Measurements from ENCODE around the gene PTPRT. TPM values are rescaled to one million over a fixed set of nuclear protein-coding genes. Genes with fewer than 3 reads are reported as not detected.

PTPRT gene
- total RNA-seq, 1 donor from 2014 or later, result not detected

DNA sequence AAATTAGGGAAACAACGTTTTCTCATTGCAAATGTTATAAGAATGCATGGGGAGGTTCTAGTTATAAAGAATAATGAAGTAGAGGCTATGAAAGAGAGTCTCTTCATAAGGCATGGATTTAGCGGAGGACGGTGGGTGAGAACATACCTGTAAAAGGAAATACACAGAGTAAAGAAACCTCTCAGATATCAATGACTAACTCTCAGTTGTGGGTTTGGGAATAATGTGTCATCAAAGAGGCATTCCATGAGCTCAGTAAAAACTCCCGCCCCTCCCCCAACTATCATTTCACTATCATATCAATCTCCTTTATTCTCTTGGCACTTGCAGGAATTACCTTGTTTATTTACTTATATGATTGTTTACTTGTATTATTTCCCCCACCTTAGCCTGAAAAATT, 695.4 kb downstream of the PTPRT start:
- intact Hi-C loops (cut with DNase I), result no loop called here
- no peak for DNase-seq (ENCODE audit: extremely low spot score in 2 of 2)
- Histone ChIP-seq H3K27me3 (no peaks in the 10 kb centered on the region), H3K4me1 (no peaks in the 10 kb centered on the region), H3K36me3 (no peaks in the 10 kb centered on the region), H3K4me3 (no peak overlapping the region), H3K9me3 (no peaks in the 10 kb centered on the region), H3K27ac (no peak overlapping the region)
- TF ChIP-seq, protein P1, sequence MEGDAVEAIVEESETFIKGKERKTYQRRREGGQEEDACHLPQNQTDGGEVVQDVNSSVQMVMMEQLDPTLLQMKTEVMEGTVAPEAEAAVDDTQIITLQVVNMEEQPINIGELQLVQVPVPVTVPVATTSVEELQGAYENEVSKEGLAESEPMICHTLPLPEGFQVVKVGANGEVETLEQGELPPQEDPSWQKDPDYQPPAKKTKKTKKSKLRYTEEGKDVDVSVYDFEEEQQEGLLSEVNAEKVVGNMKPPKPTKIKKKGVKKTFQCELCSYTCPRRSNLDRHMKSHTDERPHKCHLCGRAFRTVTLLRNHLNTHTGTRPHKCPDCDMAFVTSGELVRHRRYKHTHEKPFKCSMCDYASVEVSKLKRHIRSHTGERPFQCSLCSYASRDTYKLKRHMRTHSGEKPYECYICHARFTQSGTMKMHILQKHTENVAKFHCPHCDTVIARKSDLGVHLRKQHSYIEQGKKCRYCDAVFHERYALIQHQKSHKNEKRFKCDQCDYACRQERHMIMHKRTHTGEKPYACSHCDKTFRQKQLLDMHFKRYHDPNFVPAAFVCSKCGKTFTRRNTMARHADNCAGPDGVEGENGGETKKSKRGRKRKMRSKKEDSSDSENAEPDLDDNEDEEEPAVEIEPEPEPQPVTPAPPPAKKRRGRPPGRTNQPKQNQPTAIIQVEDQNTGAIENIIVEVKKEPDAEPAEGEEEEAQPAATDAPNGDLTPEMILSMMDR (IDR thresholded peaks at IDR 0.05), result no peak
- no peak for TF ChIP-seq POLR2A (IDR thresholded peaks at IDR 0.05)
- no peak for TF ChIP-seq POLR2AphosphoS5 (IDR thresholded peaks at IDR 0.05; ENCODE audit: insufficient read depth in 1 of 2, low read depth in 1 of 2)

DNA sequence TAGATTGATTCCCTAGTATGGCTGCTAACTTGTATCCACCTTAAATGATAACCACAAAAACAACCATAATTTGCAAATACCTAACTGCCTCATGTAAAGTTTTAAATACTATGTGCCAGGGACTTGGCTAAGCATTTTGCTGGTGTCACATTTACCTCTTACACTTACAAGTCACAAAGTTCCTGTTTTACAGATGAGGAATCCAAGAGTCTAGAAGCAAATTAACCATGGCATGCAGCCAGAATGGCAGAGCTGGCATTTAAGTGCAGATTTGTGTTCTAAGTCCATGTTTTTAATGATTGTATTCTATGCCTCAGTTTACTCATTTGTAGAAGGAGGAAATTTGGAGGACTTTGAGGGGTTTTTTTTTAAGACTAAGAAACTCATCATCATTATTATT, 696.7 kb downstream of the PTPRT start:
- TF ChIP-seq POLR2AphosphoS5 (IDR thresholded peaks at IDR 0.05; ENCODE audit: insufficient read depth in 1 of 2, low read depth in 1 of 2) (no peak), POLR2A (IDR thresholded peaks at IDR 0.05) (no peak)
- TF ChIP-seq, protein P1 (IDR thresholded peaks at IDR 0.05), result no peak

DNA sequence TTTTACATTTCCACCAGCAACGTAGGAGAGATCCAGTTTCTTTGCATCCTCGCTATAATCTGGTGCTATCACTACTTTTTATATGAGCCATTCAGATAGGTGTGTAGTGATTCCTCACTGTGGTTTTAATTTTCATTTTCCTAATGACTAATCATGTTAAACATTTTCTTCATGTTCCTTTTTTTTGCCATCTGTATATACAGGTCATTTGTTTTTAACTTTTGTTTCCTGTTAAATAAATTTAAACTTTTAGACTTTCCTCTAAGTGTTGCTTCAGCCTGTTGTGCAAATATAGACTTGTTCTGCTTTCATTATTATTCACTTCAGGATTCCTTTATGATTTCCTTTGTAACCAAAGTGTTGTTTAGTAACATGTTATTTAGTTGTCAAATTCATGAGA, 697.4 kb downstream of the PTPRT start:
- no peak overlapping the region for H3K27ac ChIP-seq
- H3K4me3 ChIP-seq, result no peak overlapping the region
- no peaks in the 10 kb centered on the region for H3K27me3 ChIP-seq
- no peak for TF ChIP-seq POLR2AphosphoS5 (IDR thresholded peaks at IDR 0.05; ENCODE audit: insufficient read depth in 1 of 2, low read depth in 1 of 2)
- TF ChIP-seq POLR2A (IDR thresholded peaks at IDR 0.05), result no peak
- TF ChIP-seq, protein P1 (IDR thresholded peaks at IDR 0.05), result no peak
- DNase-seq (ENCODE audit: extremely low spot score in 2 of 2), result no peak
- intact Hi-C loops (cut with DNase I), result no loop called here
- H3K9me3 ChIP-seq, result no peaks in the 10 kb centered on the region
- H3K36me3 ChIP-seq, result no peaks in the 10 kb centered on the region
- H3K4me1 ChIP-seq, result no peaks in the 10 kb centered on the region

More for the DNA sequence above, 696.7 kb downstream of the PTPRT start:
- intact Hi-C loops (cut with DNase I), result no loop called here
- H3K4me1 ChIP-seq, result no peaks in the 10 kb centered on the region
- no peak overlapping the region for H3K27ac ChIP-seq
- H3K9me3 ChIP-seq, result no peaks in the 10 kb centered on the region
- no peaks in the 10 kb centered on the region for H3K27me3 ChIP-seq
- no peak overlapping the region for H3K4me3 ChIP-seq
- no peak for DNase-seq (ENCODE audit: extremely low spot score in 2 of 2)
- no peaks in the 10 kb centered on the region for H3K36me3 ChIP-seq

DNA sequence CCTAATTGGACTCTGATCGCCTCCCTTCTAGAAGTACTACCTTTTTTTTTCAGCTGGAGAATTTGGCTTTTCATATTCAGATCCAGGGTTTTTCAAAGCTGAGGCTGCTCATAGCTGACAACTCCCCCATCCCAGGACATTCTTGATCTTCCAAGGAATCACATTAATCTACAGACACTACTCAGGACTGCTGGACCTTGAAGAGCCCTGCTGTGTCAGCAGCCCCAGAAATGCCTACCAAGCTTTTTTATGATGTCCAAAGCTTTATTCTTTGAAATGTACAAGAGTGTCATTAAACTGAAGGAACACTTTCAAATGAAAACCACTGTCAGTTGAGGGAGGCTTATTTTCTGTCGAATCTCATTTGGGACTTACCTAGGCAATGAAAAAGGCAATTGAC, 704.1 kb downstream of the PTPRT start:
- intact Hi-C loops (cut with DNase I), result no loop called here
- no peaks in the 10 kb centered on the region for H3K36me3 ChIP-seq
- no peaks in the 10 kb centered on the region for H3K9me3 ChIP-seq
- H3K27me3 ChIP-seq, result no peaks in the 10 kb centered on the region
- H3K4me1 ChIP-seq, result peaks cover 8% of the 10 kb centered on the region
- peak overlapping the region; percentile 26 for H3K27ac ChIP-seq
- no peak for DNase-seq (ENCODE audit: extremely low spot score in 2 of 2)
- no peak overlapping the region for H3K4me3 ChIP-seq
- TF ChIP-seq, protein P1 (IDR thresholded peaks at IDR 0.05), result no peak
- TF ChIP-seq POLR2AphosphoS5 (IDR thresholded peaks at IDR 0.05; ENCODE audit: insufficient read depth in 1 of 2, low read depth in 1 of 2) (no peak), POLR2A (IDR thresholded peaks at IDR 0.05) (no peak)

DNA sequence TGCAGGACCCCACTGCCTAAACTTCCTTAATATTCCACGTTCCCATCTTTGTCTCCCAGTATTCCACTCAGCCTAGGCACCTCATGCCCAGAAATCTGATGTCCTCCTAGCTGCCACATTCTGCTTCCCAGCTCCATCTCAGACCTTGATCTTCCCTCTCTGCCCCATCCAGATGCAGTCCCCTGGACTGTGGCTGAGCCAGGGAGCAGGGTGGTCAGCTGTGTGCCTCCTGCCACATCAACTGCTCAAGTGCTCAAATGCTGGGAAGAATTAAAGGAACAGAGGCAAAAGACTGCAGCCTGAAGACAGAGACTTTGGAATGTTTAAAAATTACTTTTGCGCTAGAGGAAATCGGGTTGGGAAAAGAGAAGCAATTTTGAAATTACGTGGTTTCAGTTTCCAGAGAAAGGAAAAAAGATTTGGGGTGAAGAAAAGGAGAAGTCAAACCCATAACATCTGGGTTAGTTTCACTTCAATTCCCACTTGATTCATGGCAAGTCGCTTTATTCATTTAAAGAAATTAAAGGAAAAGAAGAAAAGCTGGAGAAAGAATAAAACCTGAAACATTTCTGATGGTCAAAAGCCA, 704.8 kb downstream of the PTPRT start:
- intact Hi-C loops (cut with DNase I), result no loop called here
- H3K27me3 ChIP-seq, result no peaks in the 10 kb centered on the region
- no peaks in the 10 kb centered on the region for H3K36me3 ChIP-seq
- DNase-seq (ENCODE audit: extremely low spot score in 2 of 2), result no peak
- TF ChIP-seq, protein P1 (IDR thresholded peaks at IDR 0.05), result no peak
- TF ChIP-seq POLR2A (IDR thresholded peaks at IDR 0.05) (no peak), POLR2AphosphoS5 (IDR thresholded peaks at IDR 0.05; ENCODE audit: insufficient read depth in 1 of 2, low read depth in 1 of 2) (no peak)
- peaks cover 8% of the 10 kb centered on the region for H3K4me1 ChIP-seq
- H3K9me3 ChIP-seq, result no peaks in the 10 kb centered on the region
- H3K4me3 ChIP-seq, result no peak overlapping the region
- peak overlapping the region; percentile 26 for H3K27ac ChIP-seq
